Measurements from ENCODE around the gene CCDC6. TPM values are rescaled to one million over a fixed set of nuclear protein-coding genes. Genes with fewer than 3 reads are reported as not detected.

Gene CCDC6
- total and polyA plus RNA-seq, 9 of the 15 experiments (the other 6 are each of a cell fraction or from before 2014, with no cell fraction given), result 10.4 to 41.0 (median 20.9) TPM

DNA sequence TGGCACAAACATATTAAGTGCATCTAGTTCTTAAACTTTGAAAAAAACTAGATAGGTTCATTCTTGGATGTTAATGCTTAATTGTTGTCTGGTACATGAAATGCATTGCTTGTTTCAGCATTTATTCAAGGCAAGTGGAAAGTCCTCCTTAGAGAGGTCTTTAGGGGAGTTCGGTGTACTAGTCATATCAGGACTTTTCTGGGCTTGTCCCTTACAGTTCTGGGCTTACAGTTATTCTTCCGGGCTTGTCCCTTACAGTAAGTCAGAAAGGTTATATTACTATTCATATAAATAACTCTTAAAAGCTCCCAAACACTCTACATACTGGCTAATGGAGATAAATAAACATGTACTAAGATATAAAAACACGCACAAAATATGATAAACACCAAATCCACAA lies 91.5 kb downstream of the CCDC6 start:
- Histone ChIP-seq H3K27ac (ENCODE audit: extremely low read depth, low read depth, low read length) (no peak overlapping the region), H3K4me3 (no peak overlapping the region), H3K4me1 (replicated peaks in 1 of 2; ENCODE audit: control insufficient read depth in 2 of 2, insufficient read depth in 2 of 2, low read length in 2 of 2) (no peaks in the 10 kb centered on the region), H2AFZ (ENCODE audit: low read depth, low read length) (no peak overlapping the region), H3K9ac (ENCODE audit: insufficient read depth in 1 of 2, low read depth in 2 of 2, low read length in 2 of 2) (no peak overlapping the region), H3K4me2 (ENCODE audit: insufficient read depth, low read length) (no peak overlapping the region), H3K27me3 (ENCODE audit: control insufficient read depth in 2 of 2, insufficient read depth in 2 of 2, low read length in 2 of 2) (no peaks in the 10 kb centered on the region; a peak in 1 of 5 replicates), H3K9me3 (replicated peaks; ENCODE audit: control insufficient read depth, insufficient read depth, low read depth, low read length) (no peaks in the 10 kb centered on the region), H3K79me2 (ENCODE audit: control insufficient read depth, insufficient read depth, low read length) (no peaks in the 10 kb centered on the region), H4K20me1 (replicated peaks; ENCODE audit: control insufficient read depth, insufficient read depth, low read length) (no peaks in the 10 kb centered on the region), H3K36me3 (ENCODE audit: control insufficient read depth, insufficient read depth, low read length) (peaks cover 46% of the 10 kb centered on the region), H3K9me1 (ENCODE audit: control insufficient read depth, insufficient read depth, low read length) (no peaks in the 10 kb centered on the region)
- in situ Hi-C loops (cut with MboI), result loop anchor here (25.0 kb wide), 2 partner anchors 853 to 1028 kb away; no protein-coding TSS in a partner anchor
- 76% methylated on average over 3 of the region's 3 CpGs for WGBS (ENCODE audit: insufficient coverage, low coverage, missing lambda C conversion rate)
- ChIA-PET CTCF (ENCODE audit: low intra/inter-chr PET ratio) (no interaction called here), POLR2A (no interaction called here)
- intact Hi-C loops (cut with micrococcal nuclease), result no loop called here
- no peak for ATAC-seq
- no peak for FAIRE-seq
- BruUV-seq (replicated peaks), result no TSS peak
- DNase-seq (ENCODE audit: extremely low read depth in 1 of 4, low spot score in 3 of 4), result no peak
- TF ChIP-seq CEBPZ (IDR thresholded peaks at IDR 0.05; ENCODE audit: borderline replicate concordance, low read depth, low read length) (no peak), ZNF24 (IDR thresholded peaks at IDR 0.05) (no peak), ZNF583 (CRISPR knock-in tag; IDR thresholded peaks at IDR 0.05) (no peak), FOSL1 (tag; conservative IDR thresholded peaks at IDR 0.05) (no peak), ATF2 (CRISPR knock-in tag; IDR thresholded peaks at IDR 0.05) (no peak), TFAP4 (CRISPR knock-in tag; IDR thresholded peaks at IDR 0.05; ENCODE audit: borderline replicate concordance) (no peak), SRSF7 (optimal IDR thresholded peaks at IDR 0.05; ENCODE audit: low read depth, low read length) (no peak), CREB3L1 (IDR thresholded peaks at IDR 0.05; ENCODE audit: borderline replicate concordance, low read depth) (no peak), ZNF253 (CRISPR knock-in tag; conservative IDR thresholded peaks at IDR 0.05) (no peak)
- TF ChIP-seq, protein P1, sequence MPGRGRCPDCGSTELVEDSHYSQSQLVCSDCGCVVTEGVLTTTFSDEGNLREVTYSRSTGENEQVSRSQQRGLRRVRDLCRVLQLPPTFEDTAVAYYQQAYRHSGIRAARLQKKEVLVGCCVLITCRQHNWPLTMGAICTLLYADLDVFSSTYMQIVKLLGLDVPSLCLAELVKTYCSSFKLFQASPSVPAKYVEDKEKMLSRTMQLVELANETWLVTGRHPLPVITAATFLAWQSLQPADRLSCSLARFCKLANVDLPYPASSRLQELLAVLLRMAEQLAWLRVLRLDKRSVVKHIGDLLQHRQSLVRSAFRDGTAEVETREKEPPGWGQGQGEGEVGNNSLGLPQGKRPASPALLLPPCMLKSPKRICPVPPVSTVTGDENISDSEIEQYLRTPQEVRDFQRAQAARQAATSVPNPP (IDR thresholded peaks at IDR 0.05; ENCODE audit: borderline replicate concordance, insufficient read depth, insufficient read length), result no peak
